Astrocyte of the cerebellum (primary cell): Measurements from ENCODE around the gene ATP8A1.

Experiments used
- DNase-seq: peaks from one replicate; pipeline ENCODE4 v3.0.0-alpha.2; 2011; ENCODE audit warnings: low read depth
- H3K4me3 ChIP-seq: 2 replicates; pipeline ENCODE4 v1.5.1; 2011; ENCODE audit warnings: mild to moderate bottlenecking, low read depth, low read length, moderate library complexity
- in situ Hi-C: cut with HindIII; loops from 2 replicates; pipeline ENCODE4 v1.10.0; 2017; ENCODE audit warnings: low sequenced_read_pairs
- TF ChIP-seq, protein P1 (sequence below): IDR thresholded peaks from 2 replicates; pipeline ENCODE4 v1.5.1; 2012; ENCODE audit warnings: low read length, low read depth, moderate library complexity, mild to moderate bottlenecking; ENCODE audit errors: missing control alignments

The ATP8A1 gene

DNA sequence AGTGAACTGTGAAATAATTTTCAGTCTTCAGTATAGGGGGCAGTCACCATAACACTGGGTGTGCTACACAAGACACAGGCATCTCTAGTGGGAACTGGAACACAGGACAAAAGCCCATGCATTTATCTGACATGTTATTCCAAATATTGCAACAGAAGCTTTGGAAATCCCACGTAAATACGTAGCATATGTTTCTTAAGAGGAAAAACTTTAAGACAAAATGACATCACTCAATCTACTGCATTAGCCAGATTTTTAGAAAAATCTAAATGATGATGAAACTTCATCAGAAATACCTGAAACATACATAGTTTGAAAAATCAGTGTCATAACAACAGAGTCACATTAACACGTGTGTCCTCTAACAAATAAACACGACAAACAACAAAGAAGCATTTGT is 245.1 kb downstream of the ATP8A1 start:
- TF ChIP-seq, protein P1, sequence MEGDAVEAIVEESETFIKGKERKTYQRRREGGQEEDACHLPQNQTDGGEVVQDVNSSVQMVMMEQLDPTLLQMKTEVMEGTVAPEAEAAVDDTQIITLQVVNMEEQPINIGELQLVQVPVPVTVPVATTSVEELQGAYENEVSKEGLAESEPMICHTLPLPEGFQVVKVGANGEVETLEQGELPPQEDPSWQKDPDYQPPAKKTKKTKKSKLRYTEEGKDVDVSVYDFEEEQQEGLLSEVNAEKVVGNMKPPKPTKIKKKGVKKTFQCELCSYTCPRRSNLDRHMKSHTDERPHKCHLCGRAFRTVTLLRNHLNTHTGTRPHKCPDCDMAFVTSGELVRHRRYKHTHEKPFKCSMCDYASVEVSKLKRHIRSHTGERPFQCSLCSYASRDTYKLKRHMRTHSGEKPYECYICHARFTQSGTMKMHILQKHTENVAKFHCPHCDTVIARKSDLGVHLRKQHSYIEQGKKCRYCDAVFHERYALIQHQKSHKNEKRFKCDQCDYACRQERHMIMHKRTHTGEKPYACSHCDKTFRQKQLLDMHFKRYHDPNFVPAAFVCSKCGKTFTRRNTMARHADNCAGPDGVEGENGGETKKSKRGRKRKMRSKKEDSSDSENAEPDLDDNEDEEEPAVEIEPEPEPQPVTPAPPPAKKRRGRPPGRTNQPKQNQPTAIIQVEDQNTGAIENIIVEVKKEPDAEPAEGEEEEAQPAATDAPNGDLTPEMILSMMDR: no peak
- in situ Hi-C loops: no loop called here
- no peak for DNase-seq
- H3K4me3 ChIP-seq: no peak overlapping the region

DNA sequence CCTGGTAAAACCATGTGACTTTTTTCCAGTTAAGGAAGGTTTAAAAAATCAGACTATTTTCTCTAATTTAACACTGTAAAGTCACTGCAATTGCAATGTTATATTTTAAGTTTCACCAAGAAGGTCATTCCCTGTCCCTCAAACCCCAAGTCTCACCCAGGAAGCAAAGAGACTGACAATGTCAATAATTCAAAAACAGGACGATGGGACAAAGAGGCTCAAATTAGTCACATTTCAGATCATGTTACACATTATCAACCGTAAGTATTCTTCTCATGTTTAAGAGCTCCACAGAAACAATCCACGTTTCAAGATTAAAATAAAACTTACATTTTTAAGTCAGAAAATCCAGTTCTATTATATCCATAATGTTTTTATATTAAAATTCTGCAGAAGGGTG is 246.5 kb downstream of the ATP8A1 start:
- no peak overlapping the region for H3K4me3 ChIP-seq
- no peak for DNase-seq
- TF ChIP-seq, protein P1: no peak
- in situ Hi-C loops: no loop called here

DNA sequence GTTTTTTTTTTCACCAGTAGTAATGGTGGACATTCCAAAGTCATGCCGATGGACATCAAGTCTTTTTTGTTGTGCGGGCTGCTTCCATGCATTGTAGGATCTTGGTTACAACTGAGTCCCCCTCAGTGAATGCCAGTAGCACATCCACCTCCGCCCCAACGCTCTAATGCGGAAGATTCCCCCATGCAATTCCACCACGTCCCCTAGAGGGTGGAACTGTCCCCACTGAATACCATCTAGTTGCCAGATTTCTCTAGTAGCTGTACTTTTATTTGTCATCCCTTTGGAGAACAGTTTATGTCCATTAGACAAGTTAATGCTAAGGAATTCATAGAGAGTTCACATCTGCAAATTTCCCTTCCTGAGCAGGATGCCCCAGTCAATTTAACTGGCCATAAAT is 252.9 kb downstream of the ATP8A1 start:
- TF ChIP-seq, protein P1: no peak
- in situ Hi-C loops: no loop called here
- no peak for DNase-seq
- no peak overlapping the region for H3K4me3 ChIP-seq

DNA sequence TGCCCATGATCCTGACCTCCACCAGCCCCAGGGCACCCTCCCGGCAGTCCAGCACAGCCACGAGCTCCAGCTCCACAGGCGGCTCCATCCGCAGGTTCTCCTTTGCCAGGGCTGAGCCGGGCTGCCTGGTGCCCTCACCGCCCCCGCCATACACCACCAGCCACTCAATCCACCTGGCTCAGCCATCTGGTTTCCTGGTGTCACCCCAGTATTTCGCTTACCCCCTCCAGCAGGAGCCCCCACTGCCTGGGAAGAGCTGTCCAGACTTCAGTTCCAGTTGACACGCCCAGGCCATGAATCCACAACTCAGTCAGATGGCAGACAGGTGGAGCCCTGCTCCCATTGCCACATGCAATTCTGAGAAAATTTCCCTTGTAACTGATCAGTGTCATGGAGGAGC is 255.7 kb downstream of the ATP8A1 start:
- no peak overlapping the region for H3K4me3 ChIP-seq
- no peak for DNase-seq
- TF ChIP-seq, protein P1: no peak
- in situ Hi-C loops: no loop called here

DNA sequence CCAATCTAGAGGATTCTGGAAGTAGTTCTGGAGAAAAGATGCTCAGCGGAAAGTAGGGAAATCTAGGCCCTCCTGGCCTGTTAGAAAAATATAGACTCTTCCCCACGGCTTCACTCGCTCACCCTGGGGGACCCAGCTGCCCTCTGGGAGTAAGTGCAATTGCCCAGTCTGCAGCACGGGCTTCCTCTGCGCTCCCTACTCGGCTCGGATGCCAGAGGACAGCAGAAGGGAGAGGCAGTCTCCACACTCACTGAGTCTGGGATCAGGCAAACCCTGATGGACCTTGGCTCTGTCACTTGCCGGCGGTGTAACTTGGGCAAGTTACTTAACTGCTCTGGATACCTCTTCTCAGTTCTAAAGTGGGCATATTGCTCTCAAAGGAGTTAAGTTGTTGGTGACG is 257.5 kb downstream of the ATP8A1 start:
- TF ChIP-seq, protein P1: no peak
- in situ Hi-C loops: no loop called here
- no peak for DNase-seq
- H3K4me3 ChIP-seq: no peak overlapping the region

DNA sequence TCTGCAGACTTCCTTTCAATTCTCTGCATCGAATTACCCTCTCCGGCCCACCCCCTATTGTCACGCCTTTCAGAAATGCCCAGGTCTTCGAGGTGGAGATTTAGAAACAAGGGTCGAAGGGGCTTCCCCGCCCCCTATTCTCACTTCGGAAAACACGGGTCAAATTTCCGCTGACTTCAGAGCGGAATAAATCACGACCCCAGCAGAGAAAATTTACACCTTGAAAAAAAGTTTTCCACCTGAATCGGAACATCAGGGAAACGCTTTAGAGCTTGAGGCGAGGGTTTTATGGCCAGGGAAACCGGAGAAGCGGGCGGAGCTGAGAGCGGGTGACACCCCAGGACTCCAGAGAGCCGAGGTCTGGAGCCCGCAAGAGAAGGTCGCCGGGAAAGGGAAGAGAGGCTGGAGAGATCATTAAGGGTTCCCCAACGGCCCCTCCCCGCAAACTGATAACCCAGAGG is 258.0 kb downstream of the ATP8A1 start:
- no peak for DNase-seq
- in situ Hi-C loops: no loop called here
- peak overlapping the region; percentile 48 for H3K4me3 ChIP-seq

More for the DNA sequence above, 258.0 kb downstream of the ATP8A1 start:
- TF ChIP-seq, protein P1: no peak
